Gastrocnemius medialis (tissue), 4 donors: ENCODE data around the gene PBX1. TPM values are rescaled to one million over a fixed set of nuclear protein-coding genes. Genes with fewer than 3 reads are reported as not detected.

ENCODE experiments used
- ATAC-seq, 2 donors: fragments of 150-250 bp; one replicate each; pipeline ENCODE4 v1.9.1; 2016
- DNase-seq, 2 donors: peaks; one replicate each; pipeline ENCODE4 v3.0.0-alpha.2; 2019
- H3K27ac ChIP-seq, 4 donors: fragments of 200-600 bp; sonication (generic); 1 replicate in 1 of 4; 2 replicates in 3 of 4; pipeline ENCODE4 v1.5.1; 2016 to 2018; ENCODE audit warnings: mild to moderate bottlenecking in 2 of 4, moderate library complexity in 1 of 4
- H3K27me3 ChIP-seq, 3 donors: fragments of 200-600 bp; sonication (generic) in 2 of 3; 1 replicate in 1 of 3; 2 replicates in 2 of 3; pipeline versions ENCODE4 v1.5.1 to v1.6.0; 2016 to 2019; ENCODE audit warnings: mild to moderate bottlenecking in 1 of 3, moderate library complexity in 1 of 3
- H3K36me3 ChIP-seq, 2 donors: fragments of 200-600 bp; sonication (generic) in 1 of 2; one replicate each; pipeline ENCODE4 v1.5.1; 2017 to 2018
- H3K4me1 ChIP-seq, 2 donors: fragments of 200-600 bp; sonication (generic) in 1 of 2; one replicate each; pipeline ENCODE4 v1.5.1; 2016 to 2017; ENCODE audit warnings: mild to moderate bottlenecking in 2 of 2
- H3K4me3 ChIP-seq, 4 donors: fragments of 200-600 bp; sonication (generic) in 3 of 4; 1 replicate in 1 of 4; 2 replicates in 3 of 4; pipeline ENCODE4 v1.5.1; 2016 to 2019; ENCODE audit warnings: mild to moderate bottlenecking in 2 of 4
- H3K9me3 ChIP-seq, 3 donors: fragments of 200-600 bp; sonication (generic) in 2 of 3; 1 replicate in 1 of 3; 2 replicates in 2 of 3; pipeline ENCODE4 v1.5.1; 2016 to 2019
- CTCF ChIP-seq, 5 experiments: fragments of 450-650 bp in 3 of 5; fragments of 200-600 bp in 2 of 5; sonication (generic) in 2 of 5; IDR thresholded peaks in 4 of 5; conservative IDR thresholded peaks in 1 of 5; 1 replicate in 4 of 5; 2 replicates in 1 of 5; pipeline ENCODE4 v1.5.1; 2016 to 2019; ENCODE audit warnings: antibody characterized with exemption in 5 of 5, mild to moderate bottlenecking in 3 of 5, moderate library complexity in 3 of 5
- POLR2A ChIP-seq, 2 donors: fragments of 450-650 bp; IDR thresholded peaks; one replicate each; pipeline ENCODE4 v1.6.1; 2017; ENCODE audit warnings: antibody characterized with exemption in 2 of 2, mild to moderate bottlenecking in 2 of 2, moderate library complexity in 2 of 2
- in situ Hi-C, 4 donors: fragments of 200-750 bp; cut with MboI; loops; one replicate each; pipeline versions ENCODE4 v1.15.0 to v1.8.0; 2017; ENCODE audit warnings: low sequenced_read_pairs in 4 of 4
- intact Hi-C: fragments of 100-400 bp; cut with DNase I; formaldehyde crosslinking; loops from one replicate; pipeline ENCODE4 v1.15.1; 2023; ENCODE audit warnings: low total_unique reads
- total RNA-seq, 4 donors: library from RNA; depleted of rRNA; stranded (reverse); fragments of >200 nt; gene quantifications; one replicate each; pipeline versions ENCODE4 v1.1.0 to v1.2.3, GENCODE V29; 2016

Gene PBX1
- total RNA-seq, 4 donors from 2014 or later = 21.7 to 36.5 (median 29.0) TPM

- DNase-seq = no peak
- Histone ChIP-seq H3K36me3 (no peaks in the 10 kb centered on the region), H3K4me3 (no peak overlapping the region), H3K27me3 (no peaks in the 10 kb centered on the region), H3K9me3 (no peaks in the 10 kb centered on the region), H3K4me1 (peaks cover 66 to 71% of the 10 kb centered on the region in 2 donors), H3K27ac (peak overlapping the region; percentile 70 to 82 (median 75))
- in situ Hi-C loops = no loop called here
- TF ChIP-seq CTCF (IDR thresholded peaks at IDR 0.05 in 4 of 5, conservative IDR thresholded peaks at IDR 0.05 in 1 of 5) = no peak
- TF ChIP-seq POLR2A (IDR thresholded peaks at IDR 0.05) = no peak
- peak; percentile 73 to 80 for ATAC-seq
- intact Hi-C loops = no loop called here
These were observed 172.3 kb downstream of the PBX1 start for GRCh38 chr1:164731161-164731876.

GRCh38 chr1:164733070-164733469, 174.1 kb downstream of the PBX1 start:
- no peak for TF ChIP-seq POLR2A (IDR thresholded peaks at IDR 0.05)
- no peak for TF ChIP-seq CTCF (IDR thresholded peaks at IDR 0.05 in 4 of 5, conservative IDR thresholded peaks at IDR 0.05 in 1 of 5)
- Histone ChIP-seq H3K27me3 (no peaks in the 10 kb centered on the region), H3K4me3 (no peak overlapping the region), H3K27ac (peak overlapping the region in 1 of 4 donors; percentile 12), H3K4me1 (peaks cover 71 to 84% of the 10 kb centered on the region in 2 donors), H3K9me3 (no peaks in the 10 kb centered on the region), H3K36me3 (no peaks in the 10 kb centered on the region)
- no peak for DNase-seq
- no peak for ATAC-seq
- in situ Hi-C loops = no loop called here
- intact Hi-C loops = no loop called here

GRCh38 chr1:164733734-164734133, 174.8 kb downstream of the PBX1 start:
- H3K4me3 ChIP-seq = no peak overlapping the region
- in situ Hi-C loops = no loop called here
- H3K9me3 ChIP-seq = no peaks in the 10 kb centered on the region
- no peak for TF ChIP-seq POLR2A (IDR thresholded peaks at IDR 0.05)
- DNase-seq (no peak), ATAC-seq (no peak)
- intact Hi-C loops = no loop called here
- no peaks in the 10 kb centered on the region for H3K36me3 ChIP-seq
- H3K4me1 ChIP-seq = peaks cover 70 to 80% of the 10 kb centered on the region in 2 donors
- no peak overlapping the region for H3K27ac ChIP-seq
- H3K27me3 ChIP-seq = no peaks in the 10 kb centered on the region

GRCh38 chr1:164735315-164736052, 176.5 kb downstream of the PBX1 start:
- DNase-seq (no peak), ATAC-seq (no peak)
- H3K36me3 ChIP-seq = no peaks in the 10 kb centered on the region
- in situ Hi-C loops (no loop called here), intact Hi-C loops (no loop called here)
- no peaks in the 10 kb centered on the region for H3K27me3 ChIP-seq
- H3K4me3 ChIP-seq = no peak overlapping the region
- H3K27ac ChIP-seq = peak overlapping the region in 3 of 4 donors; percentile 31 to 46 (median 32)
- peaks cover 64 to 72% of the 10 kb centered on the region in 2 donors for H3K4me1 ChIP-seq
- TF ChIP-seq POLR2A (IDR thresholded peaks at IDR 0.05) (no peak), CTCF (IDR thresholded peaks at IDR 0.05 in 4 of 5, conservative IDR thresholded peaks at IDR 0.05 in 1 of 5) (no peak)
- H3K9me3 ChIP-seq = no peaks in the 10 kb centered on the region

GRCh38 chr1:164736137-164736536, 177.2 kb downstream of the PBX1 start:
- in situ Hi-C loops = no loop called here

More at GRCh38 chr1:164736137-164736536, 177.2 kb downstream of the PBX1 start:
- Histone ChIP-seq H3K36me3 (no peaks in the 10 kb centered on the region), H3K27me3 (no peaks in the 10 kb centered on the region), H3K9me3 (no peaks in the 10 kb centered on the region), H3K4me3 (no peak overlapping the region), H3K27ac (peak overlapping the region in 3 of 4 donors; percentile 31 to 49 (median 46)), H3K4me1 (peaks cover 57 to 68% of the 10 kb centered on the region in 2 donors)
- intact Hi-C loops = no loop called here
- TF ChIP-seq POLR2A (IDR thresholded peaks at IDR 0.05) = no peak
- no peak for TF ChIP-seq CTCF (IDR thresholded peaks at IDR 0.05 in 4 of 5, conservative IDR thresholded peaks at IDR 0.05 in 1 of 5)
- DNase-seq (no peak), ATAC-seq (no peak)
